H1 (cell line): Measurements from ENCODE around the gene GSE1. TPM values are rescaled to one million over a fixed set of nuclear protein-coding genes. Genes with fewer than 3 reads are reported as not detected.

Experiments
- BACH1 ChIP-seq: IDR thresholded peaks from 2 replicates; pipeline ENCODE4 v1.6.1; 2012; ENCODE audit warnings: low read length, improper control_type of control experiment
- SIN3A ChIP-seq, 2 experiments: IDR thresholded peaks in 1 of 2; conservative IDR thresholded peaks in 1 of 2; 2 replicates each; pipeline ENCODE4 v1.6.1; 2011 to 2012; ENCODE audit warnings: low read length in 2 of 2, improper control_type of control experiment in 1 of 2, low read depth in 1 of 2, mild to moderate bottlenecking in 1 of 2
- polyA plus RNA-seq, 7 experiments: library from polyadenylated mRNA; depleted of rRNA in 3 of 7; stranded (reverse) in 5 of 7; unstranded in 2 of 7; fragments of >200 nt in 5 of 7; fragments of 200-250 nt in 2 of 7; gene quantifications; 1 replicate in 5 of 7; 2 replicates in 1 of 7; 4 replicates in 1 of 7; pipeline versions ENCODE4 v1.2.1 to v1.2.3, GENCODE V29; 2011 to 2013; ENCODE audit warnings: missing spikeins in 2 of 7, mixed read lengths in 2 of 7
- total RNA-seq: library from RNA; stranded (reverse); fragmentation: NEBNext Ultra II Directional; extraction: Animal tissue kit (Norgen Biotek cat#: 25700); gene quantifications from 2 replicates; pipeline ENCODE4 v1.2.1, GENCODE V29; 2021

Gene GSE1
- total and polyA plus RNA-seq, 2 of the 8 experiments (the other 6 are each of a cell fraction or from before 2014, with no cell fraction given): 26.0 to 65.6 TPM

- TF ChIP-seq SIN3A (conservative IDR thresholded peaks at IDR 0.05 in 1 of 2, IDR thresholded peaks at IDR 0.05 in 1 of 2; ENCODE audit: low read depth in 1 of 2, low read length in 2 of 2): no peak
- TF ChIP-seq BACH1: no peak
These were observed 35.7 kb downstream of the GSE1 start (continued) for GRCh38 chr16:85648805-85649204.
